ENCODE results near the gene MPDZ. TPM values are rescaled to one million over a fixed set of nuclear protein-coding genes. Genes with fewer than 3 reads are reported as not detected.
A peak's percentile ranks its signal among the peaks of the same experiment; 100 is the strongest.

The MPDZ gene
- total RNA-seq, 4 donors from 2014 or later = 53.7 to 83.5 (median 62.8) TPM

GRCh38 chr9:13221741-13222140, 57.8 kb downstream of the MPDZ start:
- peaks cover 0 to 6% (median 0%) of the 10 kb centered on the region in 4 donors for H3K4me1 ChIP-seq
- peaks cover 0 to 24% (median 0%) of the 10 kb centered on the region in 3 donors for H3K36me3 ChIP-seq
- no peaks in the 10 kb centered on the region for H3K9me3 ChIP-seq
- no peak overlapping the region for H3K27ac ChIP-seq
- H3K4me3 ChIP-seq = no peak overlapping the region
- no peak for DNase-seq (ENCODE audit: low spot score in 2 of 2)
- H3K27me3 ChIP-seq = no peaks in the 10 kb centered on the region
- TF ChIP-seq EP300 (IDR thresholded peaks at IDR 0.05) (no peak), CTCF (IDR thresholded peaks at IDR 0.05) (no peak), POLR2A (IDR thresholded peaks at IDR 0.05) (no peak)

DNA sequence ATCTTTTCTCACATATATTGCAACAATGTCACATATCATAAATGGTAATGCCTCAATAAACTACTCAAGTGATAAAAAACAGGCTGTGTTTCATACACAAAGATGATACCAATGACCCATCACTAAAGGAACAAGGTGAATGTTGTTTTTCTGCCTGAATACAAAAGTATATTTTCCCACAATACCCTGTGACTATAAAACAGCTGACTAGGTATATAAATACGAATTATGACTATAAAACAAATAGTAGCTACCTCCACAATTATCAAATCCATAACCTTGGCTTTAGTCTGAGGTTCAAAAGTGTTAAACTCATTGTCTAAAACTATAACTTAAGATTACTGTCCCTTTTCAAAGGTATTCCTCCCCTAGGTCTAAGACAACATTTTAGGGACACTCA, 58.7 kb downstream of the MPDZ start:
- peaks cover 0 to 6% (median 0%) of the 10 kb centered on the region in 4 donors for H3K4me1 ChIP-seq
- H3K9me3 ChIP-seq = no peaks in the 10 kb centered on the region
- DNase-seq (ENCODE audit: low spot score in 2 of 2) = no peak
- WGBS, 2 donors = 92 to 94% methylated on average over 1 of the region's 1 CpG
- no peak overlapping the region for H3K4me3 ChIP-seq
- TF ChIP-seq CTCF (IDR thresholded peaks at IDR 0.05) = no peak
- TF ChIP-seq EP300 (IDR thresholded peaks at IDR 0.05) = no peak
- no peak for TF ChIP-seq POLR2A (IDR thresholded peaks at IDR 0.05)
- H3K27me3 ChIP-seq = no peaks in the 10 kb centered on the region
- H3K27ac ChIP-seq = no peak overlapping the region
- peaks cover 0 to 24% (median 0%) of the 10 kb centered on the region in 3 donors for H3K36me3 ChIP-seq

- Histone ChIP-seq H3K27ac (no peak overlapping the region), H3K4me3 (no peak overlapping the region), H3K27me3 (no peaks in the 10 kb centered on the region), H3K36me3 (peaks cover 0 to 22% (median 0%) of the 10 kb centered on the region in 3 donors), H3K9me3 (no peaks in the 10 kb centered on the region), H3K4me1 (no peaks in the 10 kb centered on the region)
- 71 to 72% methylated on average over 5 of the region's 5 CpGs for WGBS, 2 donors
- TF ChIP-seq CTCF (IDR thresholded peaks at IDR 0.05) = no peak
- no peak for TF ChIP-seq POLR2A (IDR thresholded peaks at IDR 0.05)
- no peak for TF ChIP-seq EP300 (IDR thresholded peaks at IDR 0.05)
- no peak for DNase-seq (ENCODE audit: low spot score in 2 of 2)
Observed at GRCh38 chr9:13215791-13216554, 63.5 kb downstream of the MPDZ start.

DNA sequence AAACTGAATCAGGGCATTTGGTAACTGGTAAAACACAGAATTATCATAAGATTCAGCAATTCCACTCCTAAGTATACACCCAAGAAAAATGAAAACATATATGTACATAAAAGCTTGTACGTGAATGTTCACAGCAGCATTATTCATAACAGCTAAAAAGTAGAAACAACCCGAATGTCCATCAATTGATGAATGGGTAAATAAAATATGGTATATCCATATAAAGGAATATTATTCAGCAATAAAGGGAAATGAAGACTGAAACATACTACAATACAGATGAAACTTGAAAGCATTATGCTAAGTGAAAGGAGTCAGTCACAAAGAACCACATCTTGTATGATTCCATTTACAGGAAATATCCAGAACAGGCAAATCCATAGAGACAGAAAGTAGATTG, 65.5 kb downstream of the MPDZ start:
- no peaks in the 10 kb centered on the region for H3K27me3 ChIP-seq
- H3K9me3 ChIP-seq = no peaks in the 10 kb centered on the region
- DNase-seq (ENCODE audit: low spot score in 2 of 2) = no peak
- 92 to 93% methylated on average over 2 of the region's 2 CpGs for WGBS, 2 donors
- peaks cover 0 to 13% (median 0%) of the 10 kb centered on the region in 3 donors for H3K36me3 ChIP-seq
- no peak overlapping the region for H3K27ac ChIP-seq
- no peak overlapping the region for H3K4me3 ChIP-seq
- H3K4me1 ChIP-seq = no peaks in the 10 kb centered on the region
- TF ChIP-seq EP300 (IDR thresholded peaks at IDR 0.05) = no peak
- no peak for TF ChIP-seq CTCF (IDR thresholded peaks at IDR 0.05)
- no peak for TF ChIP-seq POLR2A (IDR thresholded peaks at IDR 0.05)

- 93 to 98% methylated on average over 1 of the region's 1 CpG for WGBS, 2 donors
- TF ChIP-seq CTCF (IDR thresholded peaks at IDR 0.05) (peak in 2 of 5 experiments; percentile 14), POLR2A (IDR thresholded peaks at IDR 0.05) (no peak)
- Histone ChIP-seq H3K36me3 (peaks cover 0 to 13% (median 0%) of the 10 kb centered on the region in 3 donors), H3K27me3 (no peaks in the 10 kb centered on the region), H3K27ac (no peak overlapping the region), H3K9me3 (no peaks in the 10 kb centered on the region), H3K4me3 (no peak overlapping the region), H3K4me1 (no peaks in the 10 kb centered on the region)
- no peak for DNase-seq (ENCODE audit: low spot score in 2 of 2)
Observed at GRCh38 chr9:13213337-13213736, 66.2 kb downstream of the MPDZ start.
